ENCODE results near the gene SEC61A2.

The SEC61A2 gene

DNA sequence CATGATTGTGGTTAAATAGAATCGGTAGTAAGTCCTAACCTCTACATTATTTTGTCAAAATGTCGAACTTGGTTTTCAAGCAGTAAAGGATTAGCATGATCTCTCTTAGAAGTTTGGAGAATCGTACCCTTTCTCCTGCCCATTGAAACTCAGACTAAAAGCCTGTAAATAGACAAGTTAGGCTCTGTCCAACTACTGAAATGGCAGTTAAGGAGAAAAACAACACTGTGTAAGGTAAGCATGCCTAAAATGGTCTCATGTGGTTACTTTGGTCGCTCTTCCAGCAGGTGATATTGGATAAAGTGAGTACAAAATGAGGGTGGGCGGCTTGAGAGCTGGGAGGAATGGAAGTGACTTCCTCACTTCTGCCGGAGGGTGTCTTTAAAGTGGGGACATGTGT lies 25.0 kb downstream of the SEC61A2 start:
- Histone ChIP-seq H4K20me1 (ENCODE audit: insufficient read depth, low read length) (no peaks in the 10 kb centered on the region), H3K79me2 (ENCODE audit: low read length) (no peaks in the 10 kb centered on the region), H3K9ac (ENCODE audit: low read length) (no peak overlapping the region), H3K4me3 (ENCODE audit: low read length) (no peak overlapping the region), H3K27me3 (replicated peaks; ENCODE audit: insufficient read depth, low read length) (no peaks in the 10 kb centered on the region), H3F3A (ENCODE audit: insufficient read depth, low read length) (no peaks in the 10 kb centered on the region), H3K4me2 (ENCODE audit: low read depth, low read length) (no peak overlapping the region), H3K9me2 (replicated peaks; ENCODE audit: insufficient read depth, low read length) (no peaks in the 10 kb centered on the region), H3K36me3 (replicated peaks; ENCODE audit: insufficient read depth, low read length) (no peaks in the 10 kb centered on the region), H3K4me1 (ENCODE audit: low read length) (no peaks in the 10 kb centered on the region), H3K9me3 (replicated peaks; ENCODE audit: insufficient read depth, low read length) (no peaks in the 10 kb centered on the region), H2AFZ (ENCODE audit: low read length) (no peak overlapping the region), H3K27ac (ENCODE audit: low read length) (no peak overlapping the region)
- no peak for TF ChIP-seq EZH2 (optimal IDR thresholded peaks at IDR 0.05; ENCODE audit: low read depth, low read length)
- no peak for TF ChIP-seq EZH2phosphoT487 (IDR thresholded peaks at IDR 0.05; ENCODE audit: low read length)
- no peak for TF ChIP-seq CTCF (IDR thresholded peaks at IDR 0.05; ENCODE audit: low read length)
- no peak for DNase-seq

GRCh38 chr10:12156367-12157123 lies 27.1 kb downstream of the SEC61A2 start:
- H3K79me2 ChIP-seq (ENCODE audit: low read length), result no peaks in the 10 kb centered on the region
- no peaks in the 10 kb centered on the region for H3K36me3 ChIP-seq (replicated peaks; ENCODE audit: insufficient read depth, low read length)
- no peak overlapping the region for H3K9ac ChIP-seq (ENCODE audit: low read length)
- H3K27me3 ChIP-seq (replicated peaks; ENCODE audit: insufficient read depth, low read length), result no peaks in the 10 kb centered on the region
- no peaks in the 10 kb centered on the region for H3K4me1 ChIP-seq (ENCODE audit: low read length)
- no peaks in the 10 kb centered on the region for H3F3A ChIP-seq (ENCODE audit: insufficient read depth, low read length)
- no peaks in the 10 kb centered on the region for H4K20me1 ChIP-seq (ENCODE audit: insufficient read depth, low read length)
- TF ChIP-seq EZH2phosphoT487 (IDR thresholded peaks at IDR 0.05; ENCODE audit: low read length) (no peak), CTCF (IDR thresholded peaks at IDR 0.05; ENCODE audit: low read length) (no peak), EZH2 (optimal IDR thresholded peaks at IDR 0.05; ENCODE audit: low read depth, low read length) (no peak)
- DNase-seq, result no peak
- no peak overlapping the region for H2AFZ ChIP-seq (ENCODE audit: low read length)
- no peaks in the 10 kb centered on the region for H3K9me3 ChIP-seq (replicated peaks; ENCODE audit: insufficient read depth, low read length)
- H3K4me2 ChIP-seq (ENCODE audit: low read depth, low read length), result no peak overlapping the region
- no peak overlapping the region for H3K27ac ChIP-seq (ENCODE audit: low read length)
- H3K9me2 ChIP-seq (replicated peaks; ENCODE audit: insufficient read depth, low read length), result no peaks in the 10 kb centered on the region
- no peak overlapping the region for H3K4me3 ChIP-seq (ENCODE audit: low read length)

- no peaks in the 10 kb centered on the region for H3K79me2 ChIP-seq (ENCODE audit: low read length)
- H3K27me3 ChIP-seq (replicated peaks; ENCODE audit: insufficient read depth, low read length), result no peaks in the 10 kb centered on the region
- H2AFZ ChIP-seq (ENCODE audit: low read length), result no peak overlapping the region
- no peak overlapping the region for H3K27ac ChIP-seq (ENCODE audit: low read length)
- TF ChIP-seq EZH2 (optimal IDR thresholded peaks at IDR 0.05; ENCODE audit: low read depth, low read length), result no peak
- no peak for TF ChIP-seq EZH2phosphoT487 (IDR thresholded peaks at IDR 0.05; ENCODE audit: low read length)
- no peak for TF ChIP-seq CTCF (IDR thresholded peaks at IDR 0.05; ENCODE audit: low read length)
- H3K4me3 ChIP-seq (ENCODE audit: low read length), result no peak overlapping the region
- DNase-seq, result no peak
- H3K4me1 ChIP-seq (ENCODE audit: low read length), result no peaks in the 10 kb centered on the region
- no peaks in the 10 kb centered on the region for H3K36me3 ChIP-seq (replicated peaks; ENCODE audit: insufficient read depth, low read length)
- no peak overlapping the region for H3K9ac ChIP-seq (ENCODE audit: low read length)
- H3K9me2 ChIP-seq (replicated peaks; ENCODE audit: insufficient read depth, low read length), result no peaks in the 10 kb centered on the region
- H4K20me1 ChIP-seq (ENCODE audit: insufficient read depth, low read length), result no peaks in the 10 kb centered on the region
- no peak overlapping the region for H3K4me2 ChIP-seq (ENCODE audit: low read depth, low read length)
- H3K9me3 ChIP-seq (replicated peaks; ENCODE audit: insufficient read depth, low read length), result no peaks in the 10 kb centered on the region
- H3F3A ChIP-seq (ENCODE audit: insufficient read depth, low read length), result no peaks in the 10 kb centered on the region
Measured at GRCh38 chr10:12158111-12158510, 28.6 kb downstream of the SEC61A2 start.

Data from MM.1S (cell line).